UCSD-AML1 (cell line): ENCODE data around the gene IL26.
"Not testable (repeated sequence)": the region's sequence is repeated elsewhere in the genome, so short reads cannot be mapped to it uniquely, and the experiment has no call there.

Experiments
- DNase-seq: peaks from one replicate; lab custom pipeline; 2025; ENCODE audit not compliant: unreplicated experiment; lab: John Stamatoyannopoulos, UW

The IL26 gene

DNA sequence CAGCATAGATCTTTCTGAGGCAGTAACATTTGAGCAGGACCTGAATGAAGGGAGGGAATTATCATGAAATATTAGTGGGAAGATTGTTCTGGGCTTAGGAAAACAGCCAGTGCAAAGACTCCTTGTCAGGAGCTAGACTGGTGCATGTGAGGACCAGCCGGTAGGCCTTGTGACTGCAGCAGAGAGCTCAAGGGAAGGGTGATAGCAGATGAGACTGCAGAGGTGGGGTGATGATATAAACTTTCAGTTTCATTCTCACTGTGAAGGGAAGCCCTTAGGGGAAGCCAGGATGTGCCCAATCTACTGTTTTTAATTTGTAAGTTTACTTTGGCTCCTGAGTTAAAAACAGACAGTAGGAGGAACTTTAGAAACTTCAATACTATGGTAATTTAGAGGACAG is 15.4 kb upstream of the IL26 start:
- DNase-seq: no peak

DNA sequence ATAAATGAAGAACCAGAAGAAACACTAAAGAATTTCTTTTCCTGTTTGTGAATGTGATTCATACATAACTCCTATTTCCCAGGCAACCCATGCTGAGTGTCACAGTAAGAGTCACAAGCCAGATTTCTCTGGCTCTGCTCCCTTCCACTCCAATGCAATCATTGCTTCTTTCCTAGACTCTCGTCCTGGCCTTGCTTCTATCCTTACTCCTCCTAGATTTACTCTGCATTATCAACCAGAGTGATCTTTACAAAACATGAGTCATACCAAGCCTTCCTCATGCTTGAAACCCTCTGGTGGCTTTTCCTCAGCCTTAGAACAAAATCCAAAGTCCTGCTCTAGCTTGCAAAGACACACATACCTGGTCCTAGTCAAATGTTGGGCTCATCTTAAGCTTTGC is 14.5 kb upstream of the IL26 start:
- DNase-seq: no peak

DNA sequence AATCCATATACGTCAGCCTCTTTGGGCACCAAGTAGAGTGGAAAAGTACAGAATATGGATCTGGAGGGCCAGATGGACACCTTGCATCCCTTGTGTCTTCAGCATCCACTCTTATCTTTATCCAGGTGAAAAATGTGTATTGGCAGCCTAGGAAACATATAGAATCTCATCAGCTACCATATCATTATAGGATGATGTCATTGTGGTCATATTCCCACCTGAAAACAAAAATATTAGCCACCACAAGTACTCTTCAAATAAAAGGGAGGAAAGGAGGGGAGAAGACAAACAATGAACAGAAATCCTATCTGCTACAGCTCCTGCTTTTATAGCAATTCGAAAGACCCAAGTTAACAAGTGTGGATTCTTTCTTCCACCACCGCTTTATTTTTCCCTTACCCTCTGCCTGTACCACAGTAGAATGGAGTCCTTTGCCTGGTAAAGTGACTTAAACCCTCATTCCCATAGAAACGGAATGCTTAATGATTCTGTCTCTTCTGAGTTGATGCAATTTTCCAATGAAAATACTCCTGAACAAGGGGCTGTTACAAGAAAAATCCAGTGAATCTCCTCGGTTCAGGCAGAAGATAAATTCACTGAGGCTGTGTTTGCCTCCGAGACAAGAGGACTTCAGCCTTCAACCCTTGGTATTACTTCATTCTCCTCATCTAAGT is 13.8 kb upstream of the IL26 start:
- DNase-seq: no peak

DNA sequence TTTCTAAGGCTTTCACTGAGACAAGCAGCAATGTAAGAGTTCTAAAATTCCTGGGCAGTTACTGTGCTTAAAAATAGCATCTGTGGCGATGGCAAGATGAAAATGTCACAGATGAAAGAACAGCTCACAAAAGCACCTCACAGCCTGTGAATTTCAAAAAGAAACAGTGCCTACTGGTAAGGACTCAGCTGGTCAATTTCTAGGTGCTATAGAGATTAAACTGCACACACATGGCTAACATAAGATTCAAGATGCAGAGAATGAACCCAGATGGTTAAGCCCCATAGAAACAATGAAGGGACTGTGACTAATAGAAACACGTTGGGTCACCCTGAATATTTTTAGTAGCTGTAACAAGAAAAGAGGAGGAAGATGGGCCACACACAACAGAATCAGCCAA is 12.0 kb upstream of the IL26 start:
- no peak for DNase-seq

DNA sequence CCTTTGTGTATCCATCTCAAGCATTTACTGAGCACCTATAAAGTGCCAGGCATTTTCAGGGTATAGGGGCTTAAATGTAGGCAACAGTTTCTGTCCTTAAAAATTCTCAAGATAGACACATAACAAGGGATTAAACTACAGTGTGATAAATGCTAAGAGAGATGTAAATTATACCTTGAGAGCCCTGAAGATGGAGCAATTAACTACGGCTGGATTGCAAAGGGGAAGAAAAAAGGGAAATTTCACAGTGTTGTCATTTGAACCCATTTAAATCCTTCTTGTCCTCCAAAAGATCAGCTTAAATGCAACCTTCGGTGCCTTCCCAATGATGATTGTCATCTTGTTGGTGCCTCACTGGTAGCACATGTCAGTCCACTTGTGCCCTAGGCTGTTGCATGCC is 11.5 kb upstream of the IL26 start:
- no peak for DNase-seq

DNA sequence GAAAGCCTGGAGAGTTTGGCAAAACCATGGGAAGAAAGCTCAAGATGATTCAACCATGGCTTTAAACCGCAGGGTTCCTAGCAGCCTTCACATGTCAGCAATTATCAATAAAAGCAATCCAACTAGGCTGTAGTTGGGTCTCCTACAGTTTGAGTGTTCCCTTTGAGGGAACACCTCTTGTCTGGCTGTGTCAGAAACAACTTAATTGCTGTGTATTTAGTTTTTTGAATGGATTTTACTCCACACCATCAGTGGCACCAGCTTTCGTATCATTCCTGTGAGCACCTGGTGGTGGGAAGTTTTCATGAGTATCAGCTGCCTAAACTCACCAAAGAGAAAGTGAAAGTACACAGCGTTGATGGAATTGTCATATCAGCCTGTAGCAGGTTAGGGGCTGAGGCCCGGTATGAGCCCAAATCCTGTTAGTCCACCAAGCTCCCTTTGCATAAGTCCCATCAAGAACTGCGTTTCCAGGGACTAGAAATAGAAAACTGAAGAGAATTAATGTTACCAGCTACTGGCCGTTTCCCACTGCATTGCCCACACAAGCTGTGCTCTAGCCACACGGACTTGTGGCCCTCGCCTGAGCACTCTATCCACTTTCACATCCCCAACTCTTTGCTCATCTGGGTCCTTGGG is 10.9 kb upstream of the IL26 start:
- peak; percentile 14 for DNase-seq

DNA sequence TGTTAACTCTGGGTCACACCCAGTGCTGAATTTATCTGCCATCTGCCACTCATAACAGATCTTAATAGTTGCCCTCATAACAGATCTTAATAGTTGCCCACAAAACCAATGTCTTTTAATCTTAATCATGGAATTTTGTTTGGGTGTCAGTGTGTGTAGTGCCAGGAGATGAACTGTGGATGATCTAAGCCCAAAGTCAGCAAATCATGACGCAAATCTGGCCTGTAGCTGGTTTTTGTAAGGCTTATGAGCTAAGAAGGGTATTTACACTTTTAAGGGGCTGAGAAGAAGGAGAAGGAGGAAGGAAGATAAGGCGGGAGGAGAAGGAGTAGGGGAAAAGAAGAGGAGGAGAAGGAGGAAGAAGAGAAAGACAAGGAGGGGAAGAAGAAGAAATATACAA is 10.0 kb upstream of the IL26 start:
- DNase-seq: no peak

DNA sequence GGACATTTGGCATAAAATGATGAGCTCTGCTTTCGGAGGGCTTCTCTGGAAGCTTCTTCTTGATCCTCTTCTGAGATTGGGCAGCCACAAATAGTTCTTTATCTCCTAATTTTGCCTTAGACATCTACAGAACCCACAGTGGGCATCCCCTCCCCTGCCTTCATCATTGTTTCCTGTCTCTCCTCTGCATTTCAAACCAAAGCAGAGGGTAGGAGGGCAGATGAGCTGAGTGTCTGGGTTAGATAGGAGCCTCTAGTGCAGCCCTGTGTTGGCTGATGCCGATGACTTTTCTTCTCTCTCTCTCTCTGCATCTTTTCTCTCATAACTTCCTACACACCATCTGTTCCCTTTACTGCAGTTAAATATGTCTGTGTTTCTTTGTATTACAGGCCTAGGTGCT is 8.5 kb upstream of the IL26 start:
- DNase-seq: no peak

DNA sequence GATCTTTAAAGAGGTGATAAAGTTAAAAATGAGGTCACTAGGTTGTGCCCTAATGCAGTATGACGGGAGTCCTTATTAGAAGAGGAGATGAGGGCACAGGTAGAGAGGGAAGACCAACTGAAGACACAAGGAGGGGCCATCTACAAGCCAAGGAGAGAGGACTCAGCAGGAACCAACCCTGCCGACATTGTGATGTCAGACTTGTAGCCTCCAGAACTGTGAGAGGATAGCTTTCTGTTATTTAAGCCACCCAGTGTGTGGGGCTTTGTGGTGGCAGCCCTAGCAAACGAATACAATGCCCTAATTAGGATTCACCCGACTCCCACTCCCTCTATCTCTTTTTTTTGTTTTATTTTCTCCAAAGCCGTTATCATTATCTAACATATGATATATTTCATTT is 7.9 kb upstream of the IL26 start:
- no peak for DNase-seq

DNA sequence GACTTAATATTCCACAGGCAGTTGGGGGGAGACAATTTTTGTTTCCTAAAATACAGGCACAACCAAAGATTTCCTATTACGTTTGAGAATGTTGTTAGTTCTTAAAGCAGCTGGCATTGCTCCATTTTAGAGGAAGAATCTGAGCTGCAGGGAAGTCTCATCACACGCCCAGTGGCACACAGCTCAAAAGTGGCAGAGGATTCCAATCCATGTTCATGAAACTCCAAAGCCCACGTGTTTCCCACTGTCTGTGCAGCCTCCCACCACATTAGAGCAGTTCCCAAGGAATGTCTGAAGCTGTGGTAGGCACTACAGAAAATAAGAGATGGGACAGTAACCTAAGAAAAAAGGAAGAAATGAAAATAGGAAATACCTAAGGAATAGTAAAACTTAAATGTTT is 6.1 kb upstream of the IL26 start:
- no peak for DNase-seq

DNA sequence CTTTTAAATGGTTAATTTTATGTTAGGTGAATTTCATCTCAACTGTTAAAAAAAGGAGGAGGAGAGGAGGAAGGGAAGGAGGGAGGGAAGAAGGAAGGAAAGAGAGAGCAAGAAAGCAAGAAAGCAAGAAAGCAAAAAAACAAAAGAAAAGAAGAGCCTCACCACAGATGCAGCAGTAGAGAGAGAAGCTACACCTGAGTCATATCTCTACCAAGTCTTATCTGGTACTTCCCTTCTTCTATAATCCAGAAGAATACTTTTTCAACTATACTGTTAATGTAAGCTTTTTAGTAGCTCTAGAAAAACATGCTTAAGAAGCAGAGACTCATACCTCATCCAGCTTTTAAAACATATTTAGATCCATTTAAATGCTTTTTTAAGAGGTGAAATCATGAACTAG is 5.6 kb upstream of the IL26 start:
- no peak for DNase-seq

DNA sequence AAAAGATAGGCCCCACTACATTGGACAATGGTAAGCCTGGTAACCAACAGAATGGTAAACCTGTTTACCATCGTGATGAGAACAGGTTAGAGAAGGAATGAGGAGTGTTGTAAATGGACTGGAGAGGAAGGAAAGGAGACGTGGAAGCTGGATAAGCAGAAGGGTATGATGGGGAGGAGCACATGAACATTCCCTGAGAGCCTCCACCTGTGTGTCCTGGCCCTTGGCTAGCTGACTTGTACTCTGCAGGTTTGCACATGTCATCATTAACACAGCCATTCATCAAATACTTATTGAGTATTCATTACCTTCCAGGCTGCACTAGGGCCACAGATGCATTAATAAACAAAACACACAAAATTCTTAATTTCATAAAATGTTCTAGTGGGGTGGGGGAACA is 4.3 kb upstream of the IL26 start:
- no peak for DNase-seq

DNA sequence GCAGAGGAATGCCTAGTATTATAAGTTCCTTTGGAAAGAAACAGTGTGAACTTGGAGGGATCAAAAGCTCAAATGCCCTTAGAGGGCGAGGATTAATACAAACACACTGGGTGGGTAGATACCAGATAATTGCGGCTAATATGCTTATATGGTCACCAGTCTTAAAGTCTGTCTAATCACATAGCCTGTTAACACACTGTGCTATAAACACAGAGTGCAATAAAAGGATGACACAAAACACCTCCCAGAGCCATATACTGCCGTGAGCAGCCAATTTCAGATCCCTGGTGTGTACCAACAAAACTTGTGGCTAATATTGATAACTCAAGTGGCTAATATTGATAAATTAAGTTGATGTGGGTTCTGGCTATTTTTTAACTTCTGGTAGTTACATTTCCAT is 1.7 kb upstream of the IL26 start:
- DNase-seq: no peak

DNA sequence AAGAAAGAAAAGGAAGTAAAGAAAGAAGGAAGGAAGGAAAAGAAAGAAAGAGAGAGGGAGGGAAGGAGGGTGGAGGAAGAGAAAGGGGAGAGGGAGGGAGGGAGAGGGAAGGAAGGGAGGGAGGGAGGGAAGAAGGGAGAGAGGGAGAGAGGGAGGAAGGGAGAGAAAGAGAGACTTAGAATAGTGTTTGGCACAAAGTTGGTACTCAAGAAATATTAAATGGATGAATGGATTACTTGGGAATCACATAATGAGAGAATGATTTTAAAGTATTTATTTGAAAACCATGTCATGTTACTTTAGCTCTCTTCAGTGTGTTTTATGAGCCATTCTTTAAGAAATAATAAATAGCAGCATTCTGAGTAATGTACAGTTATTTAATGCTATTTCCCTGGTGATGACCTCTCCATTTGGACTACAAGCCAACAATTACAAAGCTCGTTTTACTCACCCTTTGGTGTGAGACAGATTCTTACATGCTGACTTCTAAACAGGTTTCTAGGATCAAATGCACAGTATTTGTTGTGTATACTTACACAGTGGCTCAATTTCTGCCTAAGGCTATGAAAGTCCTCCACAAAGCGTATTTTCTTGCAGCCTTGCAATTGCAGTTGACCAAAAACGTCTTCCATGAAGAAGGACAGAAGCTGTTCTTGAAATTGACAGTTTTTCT is 861 bp downstream of the IL26 start:
- DNase-seq: no peak

DNA sequence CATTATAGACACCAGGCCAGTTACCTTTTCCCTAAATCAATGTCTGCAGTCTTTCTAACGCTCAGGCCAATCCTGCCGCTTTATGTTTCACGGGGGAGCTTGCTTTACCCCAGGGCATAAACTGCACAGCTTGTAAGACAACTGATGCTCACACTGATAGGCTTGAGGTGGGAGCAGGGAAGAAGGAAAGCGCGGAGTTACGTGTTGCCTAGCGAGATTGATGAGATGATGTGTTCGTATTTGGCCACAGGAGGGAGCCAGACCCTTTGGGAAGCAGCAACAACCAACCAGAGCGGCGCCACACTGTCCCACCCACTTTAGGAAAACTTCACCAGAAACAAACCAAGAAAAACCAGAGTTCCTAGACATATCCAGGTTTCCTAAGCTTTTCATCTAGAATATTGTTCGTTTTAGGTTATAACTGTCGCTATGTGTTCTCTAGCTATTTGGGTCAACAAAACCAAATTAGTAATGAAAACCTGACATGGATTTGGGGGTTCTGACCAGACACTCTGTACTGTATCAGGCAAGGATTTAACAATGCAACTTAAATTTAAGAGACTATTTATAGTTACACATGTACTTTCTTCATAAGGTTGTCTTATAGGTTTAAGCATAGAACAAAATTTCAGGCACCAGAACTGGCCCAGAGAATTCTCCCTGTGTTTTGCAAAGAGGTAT is 2.4 kb downstream of the IL26 start:
- peak; percentile 59 for DNase-seq

DNA sequence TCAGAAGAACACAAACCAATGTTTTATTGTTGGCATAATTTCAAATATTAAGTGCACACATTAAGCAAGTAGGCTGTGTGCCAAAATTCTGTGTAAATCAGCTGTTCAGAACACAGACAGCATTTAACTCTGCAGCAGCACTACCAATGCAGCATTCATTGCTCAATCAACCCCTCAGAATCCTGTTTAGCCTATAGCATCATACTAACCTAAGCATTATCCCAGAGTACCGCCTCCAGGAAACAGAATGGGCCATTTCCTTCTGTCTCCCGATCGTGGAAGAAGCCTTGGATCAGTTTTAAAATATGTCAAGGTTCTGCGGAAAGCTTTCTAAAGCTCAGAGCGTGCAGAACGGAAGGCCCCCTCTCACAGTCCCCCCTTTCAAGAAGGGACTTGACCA is 3.3 kb downstream of the IL26 start:
- DNase-seq: no peak

DNA sequence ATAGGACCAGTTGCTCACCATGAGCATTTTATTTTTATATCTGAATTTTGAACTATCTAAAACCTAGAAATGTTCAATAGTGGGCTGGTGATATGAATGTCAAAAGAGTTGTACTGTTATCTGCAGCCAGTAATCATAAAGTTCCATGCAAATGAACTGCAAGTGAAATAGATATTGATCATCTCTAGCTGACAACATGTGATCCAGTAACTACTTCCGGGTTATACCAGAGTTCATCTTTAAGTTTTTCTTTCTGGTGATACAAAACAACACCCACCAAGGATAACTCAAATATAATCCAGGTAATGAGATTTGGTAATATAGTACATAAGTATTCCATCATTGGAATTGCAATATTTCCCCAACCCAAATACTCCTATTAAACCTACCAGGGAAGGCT is 4.1 kb downstream of the IL26 start:
- no peak for DNase-seq

DNA sequence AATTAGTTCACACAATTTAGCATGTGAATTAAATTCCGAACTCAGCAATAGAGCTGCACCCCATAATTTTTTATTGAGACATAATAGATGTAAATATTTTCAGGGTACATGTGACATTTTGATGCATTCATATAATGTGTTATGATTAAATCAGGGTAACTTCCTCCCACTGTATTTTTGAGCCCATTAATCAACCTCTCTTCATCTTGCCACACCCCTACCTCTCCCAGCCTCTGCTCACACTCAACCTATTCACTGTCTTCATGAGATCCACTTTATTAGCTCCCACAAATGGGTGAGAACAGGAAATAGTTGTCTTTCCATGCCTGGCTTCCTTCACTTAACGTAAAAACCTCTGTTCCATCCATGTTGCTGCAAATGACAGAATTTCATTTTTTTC is 14.7 kb downstream of the IL26 start:
- DNase-seq: no peak

DNA sequence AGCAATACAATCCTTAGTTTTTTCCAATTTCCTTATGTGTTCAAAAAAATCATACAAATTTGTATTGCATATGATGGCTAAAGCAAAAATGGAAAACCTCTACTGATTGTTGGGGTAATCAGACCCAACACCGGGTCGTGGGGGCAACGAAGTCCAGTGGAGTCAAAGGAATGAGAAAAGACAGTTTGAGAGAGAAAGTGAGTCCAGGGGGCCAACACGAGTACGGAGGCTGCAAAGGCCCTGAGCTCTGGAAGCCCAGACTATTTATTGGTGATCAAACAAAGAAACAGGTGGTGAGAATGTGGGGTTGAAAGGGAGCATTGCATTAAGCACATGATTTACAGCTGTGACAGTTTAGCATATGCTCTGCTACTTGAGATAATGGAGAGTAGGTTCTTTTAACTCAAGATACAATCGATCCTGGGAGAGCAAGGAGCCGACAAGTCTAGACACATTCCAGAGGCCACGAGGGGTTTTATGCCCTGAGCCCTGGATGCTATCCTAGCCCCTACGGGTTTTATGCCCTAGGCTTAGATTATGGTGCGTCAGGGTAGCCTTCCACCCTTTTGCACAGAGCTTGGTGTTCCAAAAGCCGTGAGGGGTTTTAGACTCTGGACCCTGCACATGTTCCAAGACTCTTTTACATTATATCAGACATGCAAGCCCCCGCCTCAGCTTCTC is 16.4 kb downstream of the IL26 start:
- not testable (repeated sequence) for DNase-seq

DNA sequence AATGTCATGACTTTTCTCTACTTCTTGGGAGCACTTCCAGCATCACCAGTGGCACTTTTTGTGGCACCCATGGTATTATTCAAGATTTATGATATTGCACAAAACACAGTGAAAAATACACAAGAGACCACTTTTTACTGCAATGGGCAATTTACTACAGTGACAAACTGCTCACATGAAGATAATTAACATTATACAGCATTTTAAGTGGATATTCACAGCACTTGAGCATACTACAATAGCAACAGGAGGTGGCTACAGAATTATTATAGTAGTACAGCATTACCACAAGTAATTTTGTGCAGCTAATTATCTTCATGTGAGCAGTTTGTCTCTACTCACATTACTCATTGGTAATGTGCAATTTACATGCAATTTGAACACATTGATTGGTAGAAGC is 18.3 kb downstream of the IL26 start:
- DNase-seq: no peak

DNA sequence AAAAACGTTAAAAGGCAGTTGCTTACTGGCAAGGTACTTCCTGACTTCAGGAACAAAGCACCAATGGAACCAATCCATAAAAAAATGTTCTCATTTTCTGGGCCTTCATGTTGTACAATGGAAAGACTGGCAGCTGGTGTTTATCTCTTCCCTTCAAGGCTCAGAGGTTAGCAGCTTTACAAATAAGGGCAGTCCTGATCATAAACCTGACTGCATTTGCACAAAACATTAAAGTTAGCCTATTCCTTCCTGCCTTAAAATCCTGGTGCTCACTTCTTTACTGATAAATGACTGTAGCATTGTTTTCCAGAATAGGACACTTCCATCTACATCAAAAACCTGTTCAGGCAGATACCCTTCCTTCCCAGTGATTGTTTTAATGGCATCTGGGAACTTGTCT is 19.2 kb downstream of the IL26 start:
- no peak for DNase-seq

DNA sequence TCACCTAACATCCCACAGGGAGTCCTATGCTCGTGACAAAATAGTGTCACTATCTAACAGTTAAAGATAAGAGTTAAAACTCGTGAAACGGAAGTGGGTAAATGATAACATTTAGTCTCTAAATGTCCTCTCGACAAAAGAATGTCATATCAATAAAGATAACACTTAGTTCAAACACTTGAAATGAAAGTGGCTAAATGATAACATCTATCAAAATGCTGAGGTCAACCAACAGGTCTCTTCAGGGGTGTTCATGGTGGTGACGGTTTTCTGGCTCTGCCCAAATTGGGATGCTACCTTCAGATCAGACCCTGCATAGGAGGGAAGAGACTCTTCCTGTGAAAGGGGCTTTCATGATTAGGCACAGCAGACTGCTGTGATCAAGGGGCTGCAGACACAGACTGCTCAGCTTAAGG is 22.1 kb downstream of the IL26 start:
- DNase-seq: no peak
